Thymus (tissue), 11 donors: ENCODE results near the gene DEFB131A. TPM values are rescaled to one million over a fixed set of nuclear protein-coding genes. Genes with fewer than 3 reads are reported as not detected.
"Not testable (repeated sequence)": the region's sequence is repeated elsewhere in the genome, so short reads cannot be mapped to it uniquely, and the experiment has no call there.

Source experiments
- DNase-seq, 9 donors: peaks; one replicate each; pipeline ENCODE4 v3.0.0-alpha.2; 2013; ENCODE audit warnings: low spot score in 9 of 9, low read depth in 6 of 9, missing footprints in 1 of 9
- H3K27ac ChIP-seq, 2 donors: one replicate each; pipeline ENCODE4 v1.5.1; 2013; ENCODE audit warnings: control low read depth in 1 of 2, low read depth in 1 of 2, low read length in 1 of 2, mild to moderate bottlenecking in 1 of 2, moderate library complexity in 1 of 2
- H3K27me3 ChIP-seq, 2 donors: one replicate each; pipeline ENCODE4 v1.5.1; 2013; ENCODE audit warnings: low read length in 1 of 2; ENCODE audit not compliant: control insufficient read depth in 2 of 2, insufficient read depth in 1 of 2
- H3K36me3 ChIP-seq, 2 donors: one replicate each; pipeline ENCODE4 v1.5.1; 2013; ENCODE audit warnings: low read length in 1 of 2, mild to moderate bottlenecking in 1 of 2, moderate library complexity in 1 of 2; ENCODE audit not compliant: control insufficient read depth in 2 of 2, insufficient read depth in 2 of 2
- H3K4me1 ChIP-seq, 2 donors: one replicate each; pipeline ENCODE4 v1.5.1; 2013; ENCODE audit warnings: low read length in 2 of 2; ENCODE audit not compliant: control insufficient read depth in 2 of 2, insufficient read depth in 2 of 2
- H3K4me3 ChIP-seq, 2 donors: one replicate each; pipeline ENCODE4 v1.5.1; 2013; ENCODE audit warnings: low read length in 2 of 2, control low read depth in 1 of 2, mild to moderate bottlenecking in 1 of 2
- H3K9me3 ChIP-seq, 2 donors: one replicate each; pipeline ENCODE4 v1.5.1; 2013; ENCODE audit warnings: low read length in 1 of 2, mild to moderate bottlenecking in 1 of 2; ENCODE audit not compliant: control insufficient read depth in 2 of 2, insufficient read depth in 1 of 2
- WGBS: extraction: QIAGEN DNeasy Blood & Tissue Kit; methylation state at CpG from one replicate; pipeline ENCODE4 v1.1.7; 2013; 5-methylcytosine and 5-hydroxymethylcytosine counted together
- polyA plus RNA-seq: library from polyadenylated mRNA; stranded (reverse); fragments of 200-250 nt; gene quantifications from one replicate; pipeline ENCODE4 v1.2.3, GENCODE V29; 2013
- total RNA-seq: library from RNA; stranded (reverse); fragments of 120-200 nt; gene quantifications from one replicate; pipeline ENCODE4 v1.2.4, GENCODE V29; 2013
- donor health status: healthy.

DEFB131A gene
- total and polyA plus RNA-seq, 2 donors: not detected

- H3K4me3 ChIP-seq, H3K4me1 ChIP-seq, H3K36me3 ChIP-seq, H3K27me3 ChIP-seq, H3K27ac ChIP-seq, DNase-seq, H3K9me3 ChIP-seq: not testable (repeated sequence)
- 91% methylated on average over 4 of the region's 4 CpGs for WGBS
These were observed 1.9 kb upstream of the DEFB131A start for GRCh38 chr4:9442355-9442754.

GRCh38 chr4:9444681-9445080 is 467 bp downstream of the DEFB131A start:
- H3K27ac ChIP-seq, H3K36me3 ChIP-seq, H3K4me1 ChIP-seq, H3K27me3 ChIP-seq, H3K9me3 ChIP-seq, DNase-seq, H3K4me3 ChIP-seq: not testable (repeated sequence)
- 88% methylated on average over 6 of the region's 6 CpGs for WGBS

GRCh38 chr4:9452251-9452650 is 8.0 kb downstream of the DEFB131A start:
- 89% methylated on average over 10 of the region's 10 CpGs for WGBS
- H3K27me3 ChIP-seq, H3K9me3 ChIP-seq, H3K36me3 ChIP-seq, H3K4me3 ChIP-seq, DNase-seq, H3K27ac ChIP-seq, H3K4me1 ChIP-seq: not testable (repeated sequence)

- not testable (repeated sequence) for H3K4me3 ChIP-seq, H3K27me3 ChIP-seq, H3K9me3 ChIP-seq, H3K36me3 ChIP-seq, H3K4me1 ChIP-seq, H3K27ac ChIP-seq, DNase-seq
- WGBS: 93% methylated on average over 6 of the region's 6 CpGs
These were observed 10.1 kb downstream of the DEFB131A start for GRCh38 chr4:9454284-9454683.

GRCh38 chr4:9455046-9455445 is 10.8 kb downstream of the DEFB131A start:
- H3K4me1 ChIP-seq, H3K4me3 ChIP-seq, H3K9me3 ChIP-seq, H3K27me3 ChIP-seq, DNase-seq, H3K36me3 ChIP-seq, H3K27ac ChIP-seq: not testable (repeated sequence)
- 95% methylated on average over 5 of the region's 5 CpGs for WGBS

GRCh38 chr4:9479466-9479865 is 35.3 kb downstream of the DEFB131A start:
- H3K4me3 ChIP-seq, H3K27ac ChIP-seq, H3K4me1 ChIP-seq, H3K36me3 ChIP-seq, DNase-seq, H3K9me3 ChIP-seq: not testable (repeated sequence)
- no CpG with 5 or more reads among the region's 8 CpGs for WGBS
- peaks cover 0 to 10% of the 10 kb centered on the region in 2 donors for H3K27me3 ChIP-seq

GRCh38 chr4:9480066-9480465 is 35.9 kb downstream of the DEFB131A start:
- H3K4me1 ChIP-seq, DNase-seq, H3K27me3 ChIP-seq, H3K36me3 ChIP-seq, H3K9me3 ChIP-seq, H3K27ac ChIP-seq, H3K4me3 ChIP-seq: not testable (repeated sequence)
- WGBS: 86% methylated on average over 12 of the region's 12 CpGs

GRCh38 chr4:9482871-9483270 is 38.7 kb downstream of the DEFB131A start:
- WGBS: 97% methylated on average over 9 of the region's 11 CpGs
- DNase-seq, H3K27ac ChIP-seq: not testable (repeated sequence)

GRCh38 chr4:9483682-9484081 is 39.5 kb downstream of the DEFB131A start:
- H3K36me3 ChIP-seq, H3K9me3 ChIP-seq, H3K4me1 ChIP-seq, DNase-seq, H3K27ac ChIP-seq, H3K27me3 ChIP-seq, H3K4me3 ChIP-seq: not testable (repeated sequence)
- 89% methylated on average over 10 of the region's 10 CpGs for WGBS

More at GRCh38 chr4:9482871-9483270, 38.7 kb downstream of the DEFB131A start:
- not testable (repeated sequence) for H3K9me3 ChIP-seq, H3K4me1 ChIP-seq, H3K4me3 ChIP-seq, H3K36me3 ChIP-seq, H3K27me3 ChIP-seq

GRCh38 chr4:9486880-9487279 is 42.7 kb downstream of the DEFB131A start:
- 88% methylated on average over 11 of the region's 11 CpGs for WGBS
- H3K36me3 ChIP-seq, H3K4me1 ChIP-seq, H3K27ac ChIP-seq, H3K27me3 ChIP-seq, H3K9me3 ChIP-seq, H3K4me3 ChIP-seq, DNase-seq: not testable (repeated sequence)
